Trophoblast cell (in vitro differentiated cells and primary cell): Measurements from ENCODE around the gene TNS1.

Experiments
- DNase-seq, 2 donors: peaks; one replicate each; pipeline ENCODE4 v3.0.0-alpha.2; 2016
- H2AFZ ChIP-seq: 2 replicates; pipeline ENCODE4 v1.6.1; 2013; ENCODE audit warnings: low read length, moderate library complexity, mild to moderate bottlenecking; ENCODE audit not compliant: insufficient read depth, poor library complexity
- H2AK5ac ChIP-seq: 2 replicates; pipeline ENCODE4 v1.6.1; 2013; ENCODE audit warnings: mild to moderate bottlenecking, low read length
- H2BK120ac ChIP-seq: 2 replicates; pipeline ENCODE4 v1.6.1; 2013; ENCODE audit warnings: low read length, mild to moderate bottlenecking, moderate library complexity; ENCODE audit not compliant: insufficient read depth, poor library complexity
- H2BK12ac ChIP-seq: 2 replicates; pipeline ENCODE4 v1.6.1; 2013; ENCODE audit warnings: mild to moderate bottlenecking, low read length, moderate library complexity
- H2BK5ac ChIP-seq: 2 replicates; pipeline ENCODE4 v1.6.1; 2013; ENCODE audit warnings: low read length, low read depth, moderate library complexity, mild to moderate bottlenecking; ENCODE audit not compliant: poor library complexity
- H3K14ac ChIP-seq: 2 replicates; pipeline ENCODE4 v1.6.1; 2013; ENCODE audit warnings: mild to moderate bottlenecking, low read length
- H3K18ac ChIP-seq: 2 replicates; pipeline ENCODE4 v1.6.1; 2013; ENCODE audit warnings: mild to moderate bottlenecking, low read length
- H3K23ac ChIP-seq: 2 replicates; pipeline ENCODE4 v1.6.1; 2013; ENCODE audit warnings: low read length
- H3K27ac ChIP-seq: 2 replicates; pipeline ENCODE4 v1.5.1; 2013; ENCODE audit warnings: low read depth, mild to moderate bottlenecking, inconsistent platforms, low read length, moderate library complexity
- H3K27me3 ChIP-seq: 2 replicates; pipeline ENCODE4 v1.6.1; 2013; ENCODE audit warnings: inconsistent platforms, mild to moderate bottlenecking, low read length, moderate library complexity; ENCODE audit not compliant: insufficient read depth
- H3K36me3 ChIP-seq, 2 experiments: 1 replicate in 1 of 2; 2 replicates in 1 of 2; pipeline ENCODE4 v1.6.1; 2013; ENCODE audit warnings: low read length in 2 of 2, mild to moderate bottlenecking in 2 of 2, moderate library complexity in 1 of 2; ENCODE audit not compliant: insufficient read depth in 2 of 2, control insufficient read depth in 1 of 2
- H3K4ac ChIP-seq: 2 replicates; pipeline ENCODE4 v1.6.1; 2013; ENCODE audit warnings: low read depth, mild to moderate bottlenecking, low read length, moderate library complexity
- H3K4me1 ChIP-seq, 2 experiments: 1 replicate in 1 of 2; 2 replicates in 1 of 2; pipeline ENCODE4 v1.6.1; 2013; ENCODE audit warnings: low read length in 2 of 2, mild to moderate bottlenecking in 2 of 2, moderate library complexity in 1 of 2; ENCODE audit not compliant: insufficient read depth in 2 of 2, control insufficient read depth in 1 of 2
- H3K4me2 ChIP-seq: 2 replicates; pipeline ENCODE4 v1.6.1; 2013; ENCODE audit warnings: inconsistent platforms, mild to moderate bottlenecking, low read length, moderate library complexity
- H3K4me3 ChIP-seq: 2 replicates; pipeline ENCODE4 v1.5.1; 2013; ENCODE audit warnings: mild to moderate bottlenecking, low read depth, low read length, inconsistent platforms
- H3K79me1 ChIP-seq: one replicate; pipeline ENCODE4 v1.6.1; 2013; ENCODE audit warnings: low read length
- H3K79me2 ChIP-seq: 2 replicates; pipeline ENCODE4 v1.6.1; 2013; ENCODE audit warnings: low read length, mild to moderate bottlenecking; ENCODE audit not compliant: control insufficient read depth, insufficient read depth, poor library complexity
- H3K9ac ChIP-seq: 2 replicates; pipeline ENCODE4 v1.6.1; 2013; ENCODE audit warnings: mild to moderate bottlenecking, low read length
- H3K9me3 ChIP-seq: 2 replicates; pipeline ENCODE4 v1.6.1; 2013; ENCODE audit warnings: low read depth, mild to moderate bottlenecking, control low read depth, inconsistent platforms, low read length; ENCODE audit not compliant: insufficient read depth
- H4K12ac ChIP-seq: 2 replicates; pipeline ENCODE4 v1.6.1; 2013; ENCODE audit warnings: low read depth, mild to moderate bottlenecking, low read length, moderate library complexity
- H4K8ac ChIP-seq: 2 replicates; pipeline ENCODE4 v1.6.1; 2013; ENCODE audit warnings: low read depth, mild to moderate bottlenecking, low read length, moderate library complexity
- H4K91ac ChIP-seq: one replicate; pipeline ENCODE4 v1.6.1; 2013; ENCODE audit warnings: low read depth, mild to moderate bottlenecking, low read length, moderate library complexity
- WGBS: extraction: QIAGEN DNeasy Blood & Tissue Kit; methylation state at CpG from one replicate; pipeline ENCODE4 v1.1.7; 2013; ENCODE audit warnings: missing lambda C conversion rate; ENCODE audit not compliant: insufficient read length, insufficient coverage; ENCODE audit errors: extremely low coverage; 5-methylcytosine and 5-hydroxymethylcytosine counted together

The TNS1 gene

DNA sequence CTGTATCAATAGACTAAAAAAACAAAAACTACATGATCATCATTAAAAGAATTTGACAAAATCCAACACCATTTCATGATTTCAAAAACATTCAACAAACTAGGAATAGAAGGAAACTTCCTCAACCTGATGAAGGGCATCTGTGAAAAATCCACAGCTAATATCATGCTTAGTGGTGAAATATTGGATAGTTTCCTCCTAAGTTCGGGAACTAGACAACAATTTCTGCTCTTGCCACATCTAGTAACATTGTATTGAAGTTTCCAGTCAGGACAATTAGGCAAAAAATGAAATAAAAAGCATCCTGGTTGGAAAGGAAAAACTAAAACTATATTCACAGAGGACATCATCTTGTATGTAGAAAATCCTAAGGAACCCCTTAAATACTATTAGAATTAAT lies 34.8 kb downstream of the TNS1 start:
- Histone ChIP-seq H3K23ac (no peak overlapping the region), H4K12ac (no peak overlapping the region), H3K36me3 (no peaks in the 10 kb centered on the region), H3K4me2 (no peak overlapping the region), H3K9me3 (peaks cover 2% of the 10 kb centered on the region), H2BK12ac (no peak overlapping the region), H3K79me2 (no peaks in the 10 kb centered on the region), H3K14ac (no peak overlapping the region), H3K4ac (no peak overlapping the region), H4K8ac (no peak overlapping the region), H3K9ac (no peak overlapping the region), H3K27ac (no peak overlapping the region), H4K91ac (no peak overlapping the region), H3K4me1 (peaks cover 0 to 4% of the 10 kb centered on the region in 2 experiments), H2BK120ac (no peak overlapping the region), H3K27me3 (no peaks in the 10 kb centered on the region), H2BK5ac (no peak overlapping the region), H3K18ac (no peak overlapping the region), H3K79me1 (no peaks in the 10 kb centered on the region), H2AFZ (no peak overlapping the region), H3K4me3 (no peak overlapping the region), H2AK5ac (no peak overlapping the region)
- WGBS = no CpG with 5 or more reads among the region's 1 CpG
- no peak for DNase-seq

GRCh38 chr2:217966423-217967070 lies 36.2 kb downstream of the TNS1 start:
- Histone ChIP-seq H3K4me1 (peaks cover 0 to 4% of the 10 kb centered on the region in 2 experiments), H3K4me2 (no peak overlapping the region), H2BK5ac (no peak overlapping the region), H4K12ac (no peak overlapping the region), H3K9me3 (peaks cover 2% of the 10 kb centered on the region), H3K23ac (no peak overlapping the region), H4K8ac (no peak overlapping the region), H3K27ac (no peak overlapping the region), H3K79me1 (no peaks in the 10 kb centered on the region), H4K91ac (no peak overlapping the region), H2BK12ac (no peak overlapping the region), H3K36me3 (no peaks in the 10 kb centered on the region), H3K27me3 (no peaks in the 10 kb centered on the region), H3K4ac (no peak overlapping the region), H2AK5ac (no peak overlapping the region), H3K9ac (no peak overlapping the region), H3K4me3 (no peak overlapping the region), H3K79me2 (no peaks in the 10 kb centered on the region), H2AFZ (no peak overlapping the region), H3K14ac (no peak overlapping the region), H3K18ac (no peak overlapping the region), H2BK120ac (no peak overlapping the region)
- no CpG with 5 or more reads among the region's 10 CpGs for WGBS
- DNase-seq = no peak

DNA sequence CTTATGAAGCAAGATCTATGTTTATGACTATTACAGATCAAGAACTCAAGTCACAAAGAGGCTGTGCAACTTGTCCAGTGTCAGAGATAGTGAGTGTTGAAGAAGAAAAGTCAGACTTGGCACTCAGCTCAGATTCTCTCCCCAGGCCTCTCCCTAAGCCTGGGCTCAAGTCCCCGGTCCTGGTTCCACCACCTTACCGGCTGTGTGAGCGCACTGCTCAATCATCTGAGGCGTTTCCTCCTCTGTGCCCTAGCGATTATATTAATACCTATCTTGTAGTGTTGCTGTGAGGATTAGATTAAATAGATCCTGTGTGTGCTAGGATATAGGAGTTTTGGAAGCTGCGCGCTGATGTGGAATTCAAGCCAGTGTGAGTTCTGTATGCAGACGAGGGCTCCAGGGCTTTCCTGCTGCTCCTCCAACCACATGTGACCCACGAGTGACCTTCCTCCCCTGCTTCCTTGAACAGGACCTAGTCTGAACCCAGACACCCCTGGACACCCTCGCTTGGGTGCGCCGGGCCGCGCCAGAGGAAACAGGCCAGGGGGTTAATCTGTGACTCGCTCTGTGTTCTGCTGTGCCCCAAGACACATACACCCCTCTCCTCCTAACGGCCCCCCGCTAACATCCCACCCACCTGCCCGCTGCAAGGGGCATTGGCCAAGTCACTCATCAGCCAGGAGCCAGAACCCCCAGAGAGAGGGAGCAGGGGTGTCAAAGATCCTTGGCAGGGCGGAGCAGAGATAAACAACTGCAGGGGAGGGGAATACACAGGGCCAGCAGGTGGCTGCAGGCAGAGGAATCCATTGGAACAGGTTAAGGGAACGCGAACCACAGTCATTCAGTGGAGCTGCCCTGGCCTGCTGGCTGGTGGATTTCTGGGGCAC lies 38.3 kb downstream of the TNS1 start:
- H3K4ac ChIP-seq = no peak overlapping the region
- H3K9me3 ChIP-seq = peaks cover 2% of the 10 kb centered on the region
- H3K36me3 ChIP-seq = no peaks in the 10 kb centered on the region
- WGBS = no CpG with 5 or more reads among the region's 21 CpGs
- no peak overlapping the region for H2BK5ac ChIP-seq
- H2BK12ac ChIP-seq = no peak overlapping the region
- H2AK5ac ChIP-seq = no peak overlapping the region
- H3K4me3 ChIP-seq = no peak overlapping the region
- H3K4me1 ChIP-seq = peaks cover 4 to 14% of the 10 kb centered on the region in 2 experiments
- no peak overlapping the region for H2BK120ac ChIP-seq
- no peaks in the 10 kb centered on the region for H3K79me1 ChIP-seq
- no peak overlapping the region for H4K91ac ChIP-seq
- no peak overlapping the region for H3K23ac ChIP-seq
- H3K79me2 ChIP-seq = no peaks in the 10 kb centered on the region
- no peak overlapping the region for H3K18ac ChIP-seq
- H3K27me3 ChIP-seq = no peaks in the 10 kb centered on the region
- no peak overlapping the region for H4K8ac ChIP-seq
- H3K4me2 ChIP-seq = no peak overlapping the region
- H2AFZ ChIP-seq = no peak overlapping the region
- H3K9ac ChIP-seq = no peak overlapping the region
- DNase-seq = no peak
- no peak overlapping the region for H4K12ac ChIP-seq
- H3K14ac ChIP-seq = no peak overlapping the region
- no peak overlapping the region for H3K27ac ChIP-seq

- Histone ChIP-seq H2BK120ac (no peak overlapping the region), H3K27me3 (no peaks in the 10 kb centered on the region), H3K4me1 (peaks cover 4 to 14% of the 10 kb centered on the region in 2 experiments), H4K12ac (no peak overlapping the region), H3K18ac (no peak overlapping the region), H3K14ac (peak overlapping the region; percentile 30), H3K27ac (no peak overlapping the region), H2BK5ac (no peak overlapping the region), H3K4me3 (no peak overlapping the region), H3K4ac (no peak overlapping the region), H2AFZ (no peak overlapping the region), H3K9me3 (no peaks in the 10 kb centered on the region), H3K79me1 (no peaks in the 10 kb centered on the region), H3K79me2 (no peaks in the 10 kb centered on the region), H3K9ac (no peak overlapping the region), H3K36me3 (no peaks in the 10 kb centered on the region), H4K91ac (no peak overlapping the region), H4K8ac (no peak overlapping the region), H3K23ac (no peak overlapping the region), H3K4me2 (no peak overlapping the region), H2BK12ac (no peak overlapping the region), H2AK5ac (no peak overlapping the region)
- no CpG with 5 or more reads among the region's 4 CpGs for WGBS
- DNase-seq = no peak
Measured at GRCh38 chr2:217960351-217960750, 42.4 kb downstream of the TNS1 start.
